Stimulated activated CD8-positive, alpha-beta memory T cell treated with anti-CD3 and anti-CD28 coated beads, Interleukin-7, amount 100 ng/mL, for 1 hour (primary cell): ENCODE measurements around the gene SCNN1B.
"Not testable (repeated sequence)": the region's sequence is repeated elsewhere in the genome, so short reads cannot be mapped to it uniquely, and the experiment has no call there.

Experiments used
- DNase-seq, 2 donors: peaks; one replicate each; pipeline ENCODE4 v3.0.0-alpha.2; 2020; ENCODE audit warnings: low read depth in 2 of 2

The SCNN1B gene

DNA sequence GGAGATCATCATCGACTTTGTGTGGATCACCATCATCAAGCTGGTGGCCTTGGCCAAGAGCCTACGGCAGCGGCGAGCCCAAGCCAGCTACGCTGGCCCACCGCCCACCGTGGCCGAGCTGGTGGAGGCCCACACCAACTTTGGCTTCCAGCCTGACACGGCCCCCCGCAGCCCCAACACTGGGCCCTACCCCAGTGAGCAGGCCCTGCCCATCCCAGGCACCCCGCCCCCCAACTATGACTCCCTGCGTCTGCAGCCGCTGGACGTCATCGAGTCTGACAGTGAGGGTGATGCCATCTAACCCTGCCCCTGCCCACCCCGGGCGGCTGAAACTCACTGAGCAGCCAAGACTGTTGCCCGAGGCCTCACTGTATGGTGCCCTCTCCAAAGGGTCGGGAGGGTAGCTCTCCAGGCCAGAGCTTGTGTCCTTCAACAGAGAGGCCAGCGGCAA lies 78.4 kb downstream of the SCNN1B start:
- no peak for DNase-seq

DNA sequence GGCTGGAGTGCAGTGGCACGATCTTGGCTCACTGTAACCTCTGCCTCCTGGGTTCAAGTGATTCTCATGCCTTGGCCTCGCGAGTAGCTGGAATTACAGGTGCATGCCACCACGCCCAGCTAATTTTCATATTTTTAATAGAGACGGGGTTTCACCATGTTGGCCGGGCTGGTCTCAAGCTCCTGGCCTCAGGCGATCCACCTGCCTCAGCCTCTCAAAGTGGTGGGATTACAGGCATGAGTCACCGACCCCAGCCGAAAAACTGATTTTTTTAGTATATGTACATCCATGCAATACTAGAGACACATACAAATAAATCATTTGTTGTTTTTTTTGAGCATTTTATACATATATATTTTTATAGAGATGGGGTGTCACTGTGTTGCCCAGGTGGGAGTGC lies 79.6 kb downstream of the SCNN1B start:
- not testable (repeated sequence) for DNase-seq

DNA sequence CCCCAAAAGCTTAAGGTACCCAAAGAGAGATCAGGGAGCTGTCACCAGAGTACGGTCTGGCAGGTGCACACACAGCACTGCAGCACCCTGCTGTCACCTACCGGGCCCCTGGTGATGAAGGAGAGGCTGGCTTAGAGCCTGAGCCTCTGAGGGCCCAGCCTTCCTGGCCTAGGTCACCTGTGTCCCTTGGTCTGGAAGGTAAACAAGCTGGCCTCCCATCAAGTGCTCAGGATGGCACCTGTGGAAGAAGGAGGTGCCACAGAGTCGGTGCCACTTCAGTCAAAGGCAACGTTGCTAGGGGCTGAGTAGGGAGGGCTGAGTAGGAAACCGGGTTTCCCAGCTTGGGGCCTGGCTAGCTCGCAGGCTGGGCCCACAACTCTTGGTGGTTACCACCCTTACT lies 80.2 kb downstream of the SCNN1B start:
- DNase-seq, result no peak

DNA sequence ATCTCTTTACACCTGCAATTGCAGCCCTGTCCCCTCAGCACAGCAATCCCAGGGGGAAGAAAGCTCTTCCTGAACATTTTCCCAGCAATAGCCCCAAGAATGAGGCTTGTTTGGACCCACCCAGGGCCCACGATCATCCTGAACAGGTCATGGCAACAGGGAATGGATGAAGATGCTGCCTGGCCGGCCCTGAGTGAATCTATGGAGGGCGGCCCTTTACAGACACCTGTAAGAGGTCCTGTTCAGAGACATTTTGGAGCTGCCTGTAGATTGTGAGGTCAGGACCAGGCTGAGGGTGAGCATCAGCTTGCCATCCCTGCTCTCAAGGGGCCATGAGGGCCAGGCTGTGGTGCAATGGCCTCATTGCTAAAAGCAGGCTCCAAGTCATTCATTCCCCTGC lies 81.8 kb downstream of the SCNN1B start:
- no peak for DNase-seq

DNA sequence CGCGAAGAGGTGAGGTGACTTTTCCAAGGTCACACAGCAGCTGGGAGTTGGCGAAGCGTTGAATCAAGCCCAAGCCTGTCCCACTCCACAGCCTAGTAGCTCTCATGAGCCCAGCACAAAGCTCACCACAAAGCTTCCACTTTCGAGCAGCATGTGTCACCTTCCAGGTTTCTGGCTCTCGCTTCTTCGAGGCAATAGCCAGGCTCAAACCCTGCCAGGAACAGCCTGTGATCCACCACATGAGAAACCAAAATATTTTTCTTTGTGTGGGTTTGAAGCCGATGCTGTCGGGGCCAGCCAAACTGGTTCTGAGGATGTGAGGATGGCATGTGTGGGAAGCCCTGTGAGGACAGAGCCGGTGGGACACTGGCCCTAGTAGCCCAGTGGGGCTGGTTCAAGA lies 82.8 kb downstream of the SCNN1B start:
- DNase-seq, result no peak

DNA sequence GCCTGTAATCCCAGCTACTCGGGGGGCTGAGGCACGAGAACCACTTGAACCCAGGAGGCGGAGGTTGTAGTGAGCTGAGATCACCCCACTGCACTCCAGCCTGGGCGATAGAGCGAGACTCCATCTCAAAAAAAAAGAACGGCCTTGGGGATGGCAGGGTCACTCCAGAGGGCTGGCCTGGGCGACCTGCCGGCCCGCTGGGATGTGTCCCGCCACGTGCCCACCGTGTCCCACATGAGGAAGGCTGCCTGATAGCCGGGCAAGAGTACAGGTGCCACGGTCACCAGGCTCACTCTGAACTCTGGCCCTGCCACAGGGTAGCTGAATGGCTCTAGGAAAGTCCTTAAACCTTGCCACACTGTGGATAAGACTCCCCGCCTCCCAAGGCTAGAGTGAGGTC lies 83.3 kb downstream of the SCNN1B start:
- no peak for DNase-seq

DNA sequence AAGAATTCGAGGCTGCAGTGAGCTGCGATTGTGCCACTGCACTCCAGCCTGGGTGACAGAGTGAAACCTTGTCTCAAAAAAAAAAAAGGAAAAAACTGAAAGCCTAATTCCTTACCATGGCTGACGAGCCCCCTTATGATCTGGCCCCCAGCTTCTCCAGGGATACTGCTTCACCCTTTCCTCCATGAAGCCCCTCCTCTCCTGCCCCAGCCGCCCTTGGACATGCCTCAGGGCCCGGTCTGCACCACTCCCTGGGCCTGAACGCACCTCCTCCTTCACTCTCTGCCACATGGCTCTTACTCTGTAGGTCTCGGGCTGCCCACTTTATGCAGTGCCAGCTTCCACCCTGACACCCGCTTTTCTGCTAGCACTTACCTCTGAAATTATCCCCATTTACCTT lies 85.6 kb downstream of the SCNN1B start:
- no peak for DNase-seq

DNA sequence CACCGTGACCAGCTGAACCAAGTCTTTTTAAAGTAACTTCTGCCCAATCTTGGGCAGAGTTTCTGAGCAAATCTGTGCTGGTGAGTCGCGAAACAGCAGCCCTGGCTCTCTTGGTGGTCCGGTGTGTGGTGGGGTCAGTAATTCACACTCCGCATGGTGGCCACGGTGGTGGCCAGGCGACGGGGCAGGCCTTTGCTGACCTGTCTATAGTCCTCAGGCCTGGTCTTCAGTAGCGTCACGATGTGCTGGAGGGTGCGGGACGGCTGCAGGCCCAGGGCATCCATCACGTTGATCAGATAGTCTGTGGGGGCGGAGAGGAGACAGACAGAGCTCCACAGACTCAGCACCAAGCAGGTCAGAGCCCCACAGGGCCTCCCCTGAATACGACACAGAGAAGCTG lies 86.7 kb downstream of the SCNN1B start:
- DNase-seq, result no peak

DNA sequence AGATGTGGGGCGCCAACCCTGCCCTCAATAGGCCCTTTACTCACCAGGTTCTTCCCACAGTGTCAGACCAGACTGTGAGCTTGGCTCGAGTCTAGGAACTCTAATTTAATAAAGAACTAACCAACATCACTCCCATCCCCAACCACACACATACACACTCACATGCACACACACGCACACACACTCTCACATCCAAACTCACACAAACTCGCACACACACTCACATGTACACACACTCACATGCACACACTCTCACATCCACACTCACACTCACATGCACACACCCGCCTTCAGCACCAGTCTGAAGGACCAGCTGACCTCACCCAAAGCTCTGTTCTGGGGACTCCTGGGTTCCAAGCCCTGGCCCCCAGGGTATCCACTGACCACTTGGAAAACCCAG lies 87.1 kb downstream of the SCNN1B start:
- no peak for DNase-seq

DNA sequence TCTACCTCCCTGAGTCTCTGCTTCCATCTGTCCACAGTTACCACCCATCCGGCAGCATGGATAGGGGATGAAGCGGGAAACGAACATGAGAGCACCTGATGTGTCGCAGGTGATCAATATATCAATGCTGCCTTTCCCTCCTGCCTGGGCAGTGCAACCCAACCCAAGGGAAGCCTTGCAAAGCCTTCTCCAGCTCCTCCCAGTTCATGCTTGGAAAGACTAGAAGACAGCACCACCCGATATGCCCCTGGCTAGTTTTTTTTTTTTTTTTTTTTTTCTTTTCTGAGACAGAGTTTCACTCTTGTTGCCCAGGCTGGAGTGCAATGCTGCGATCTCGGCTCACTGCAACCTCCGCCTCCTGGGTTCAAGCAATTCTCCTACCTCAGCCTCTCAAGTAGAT lies 87.8 kb downstream of the SCNN1B start:
- not testable (repeated sequence) for DNase-seq

DNA sequence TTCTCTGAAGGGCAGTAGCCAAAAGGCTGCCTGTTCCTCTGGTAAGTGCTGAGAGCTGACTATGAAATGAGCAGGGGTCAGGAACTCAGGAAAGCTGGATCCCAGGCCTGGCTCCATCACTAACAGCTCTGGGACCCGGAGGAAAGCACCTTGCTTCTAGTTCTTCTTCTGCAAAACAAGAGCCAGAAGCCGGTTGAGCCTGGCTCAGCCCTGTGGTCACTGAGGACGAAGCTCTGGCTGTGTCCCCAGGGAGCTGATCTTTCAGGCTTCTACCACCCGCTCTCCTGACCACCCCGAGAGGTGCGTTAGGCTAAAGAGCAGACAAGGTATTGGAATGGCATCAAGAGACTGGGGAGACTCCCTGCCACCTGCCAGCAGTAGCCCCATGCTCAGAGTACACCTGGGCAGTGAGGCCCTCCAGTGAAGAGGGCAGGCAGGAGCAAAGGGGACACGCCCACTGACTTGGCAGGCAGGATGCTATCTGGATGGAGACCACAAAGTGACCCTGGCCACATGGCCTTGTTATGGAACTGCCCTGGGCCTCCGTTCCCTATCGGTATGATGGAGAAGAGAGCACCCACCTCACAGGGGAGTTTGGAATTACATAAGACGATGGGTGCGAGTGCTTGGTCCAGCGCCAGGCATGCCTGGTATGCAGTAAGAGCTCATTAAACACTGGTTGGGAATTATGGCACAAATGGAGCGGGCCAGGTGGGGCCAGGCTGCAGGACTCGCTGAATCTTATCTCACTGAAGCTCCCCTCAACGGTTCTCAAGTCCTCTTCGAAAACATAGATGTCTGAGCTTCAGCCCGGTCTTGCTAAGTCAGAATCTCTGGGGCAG lies 89.5 kb downstream of the SCNN1B start:
- no peak for DNase-seq

DNA sequence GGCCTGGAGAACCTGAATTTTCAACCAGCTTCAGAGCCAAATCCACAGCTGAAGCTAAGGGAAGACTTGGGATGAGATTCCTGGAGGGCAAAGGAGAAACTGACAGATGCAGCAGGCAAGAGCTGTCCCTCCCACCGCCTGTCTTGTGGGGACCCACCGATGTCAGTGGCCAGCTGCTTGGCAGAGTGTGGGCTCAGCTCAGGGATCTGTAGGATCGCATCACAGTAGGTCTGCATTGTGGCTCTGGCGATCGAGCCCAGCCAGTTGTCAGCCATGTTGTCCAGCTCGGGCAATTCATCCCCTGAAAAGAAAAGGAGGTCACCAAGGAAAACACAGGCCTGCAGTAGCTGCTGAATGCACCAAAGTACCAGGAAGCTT lies 90.1 kb downstream of the SCNN1B start:
- no peak for DNase-seq

DNA sequence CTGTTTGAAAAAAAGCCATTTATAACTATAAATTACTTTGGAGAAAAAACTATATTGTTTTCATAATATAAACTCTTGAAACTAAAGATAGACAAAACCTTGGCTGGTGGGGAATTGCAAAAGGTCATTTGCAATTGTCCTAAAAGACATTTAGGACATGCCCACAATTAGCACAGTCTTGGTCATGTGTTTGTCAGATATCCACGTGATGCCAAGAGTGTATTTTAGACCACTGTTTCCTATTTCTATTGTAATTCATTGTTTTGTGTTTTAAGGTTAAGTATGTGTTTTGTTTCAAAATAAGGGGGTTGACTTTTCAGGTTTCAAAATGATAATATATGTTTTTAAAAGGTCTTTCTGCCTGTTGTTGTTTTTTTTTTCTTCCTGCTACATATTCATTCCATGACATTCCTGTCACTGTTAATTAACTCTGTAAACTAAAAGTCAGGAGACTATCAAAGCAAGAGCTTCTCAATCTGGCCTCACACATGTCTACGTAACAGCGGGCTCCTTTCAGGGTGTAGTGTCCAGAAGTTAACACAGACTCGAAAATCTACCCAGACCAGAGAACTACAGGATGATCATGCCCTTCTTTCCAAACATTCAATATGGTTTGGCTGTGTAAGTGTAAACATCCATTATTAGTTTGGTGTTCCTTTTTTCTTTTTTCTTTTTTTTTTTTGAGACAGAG lies 92.2 kb downstream of the SCNN1B start:
- DNase-seq, result no peak

DNA sequence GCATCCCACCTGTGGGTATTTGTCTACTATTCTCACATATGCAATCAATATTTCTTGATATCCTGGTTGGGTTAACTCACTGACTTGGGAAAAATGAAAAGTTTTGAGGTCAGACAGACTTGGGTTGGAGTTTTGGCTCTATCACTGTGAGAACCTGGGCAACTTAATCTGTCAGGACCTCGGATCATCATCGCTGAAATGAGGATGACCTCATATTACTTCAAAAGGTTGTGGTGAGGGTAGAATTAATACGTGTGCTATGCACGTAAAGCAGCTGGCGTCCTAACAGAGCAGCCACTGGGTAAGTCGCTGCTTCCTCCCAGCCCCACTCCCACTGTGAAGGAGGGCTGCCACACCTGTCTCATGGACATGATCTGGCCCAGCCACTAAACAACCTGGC lies 93.6 kb downstream of the SCNN1B start:
- DNase-seq, result no peak

DNA sequence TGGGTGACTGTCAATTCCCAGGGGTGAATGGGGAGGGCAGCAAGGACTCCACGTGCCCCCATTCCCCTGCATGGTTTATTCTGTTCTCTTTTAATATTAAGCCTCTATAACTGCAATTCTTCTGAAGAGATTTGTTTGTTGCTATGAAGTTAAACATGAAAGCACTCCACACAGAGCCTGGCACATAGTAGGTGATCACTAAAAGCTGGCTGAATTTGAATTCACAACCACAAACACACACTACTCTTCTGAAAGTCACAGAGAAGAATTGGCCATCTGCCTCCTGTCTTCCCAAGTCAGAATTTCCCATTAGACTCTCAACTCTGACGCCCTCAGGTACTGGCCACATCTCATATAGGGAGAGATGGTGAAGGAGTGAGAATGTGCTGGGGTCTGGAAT lies 95.4 kb downstream of the SCNN1B start:
- no peak for DNase-seq

DNA sequence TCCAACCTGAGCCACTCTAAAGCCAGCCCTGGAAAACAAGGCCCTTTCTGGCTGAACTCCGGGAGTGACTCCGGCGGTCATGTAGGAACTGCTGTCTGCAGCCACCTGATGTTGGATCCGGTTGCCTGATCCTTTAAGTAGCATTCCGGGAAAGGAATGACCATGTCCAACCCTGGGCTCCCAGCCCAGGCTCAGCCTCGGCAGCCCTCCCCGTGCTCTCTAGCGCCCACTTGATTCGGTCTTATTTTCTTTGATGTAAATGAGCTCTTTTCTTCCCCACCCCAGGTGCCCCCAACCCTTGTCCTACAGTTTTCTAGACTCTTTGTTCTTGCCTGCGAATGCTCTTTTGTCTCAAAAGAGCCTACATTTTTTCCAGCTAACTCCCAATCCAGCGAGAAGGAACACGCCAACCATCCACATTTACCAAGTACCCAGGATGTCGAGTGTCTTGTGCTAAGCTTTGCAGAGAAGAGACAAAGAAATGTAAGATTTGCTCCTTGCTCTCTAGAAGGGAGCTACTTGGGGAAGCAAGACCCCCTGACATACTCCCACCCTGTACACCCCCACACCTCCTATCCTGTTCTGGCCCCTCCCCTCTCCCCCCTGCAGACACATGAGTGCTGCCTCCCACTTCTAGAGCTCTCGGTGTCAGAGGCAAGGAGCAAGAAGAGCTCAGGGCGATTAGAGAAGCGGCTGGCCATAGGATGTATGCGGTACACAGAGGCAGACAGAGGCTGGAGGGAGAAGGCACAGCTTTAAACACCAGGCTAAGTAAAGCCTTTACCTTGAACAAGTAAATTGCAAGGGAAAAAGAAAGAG lies 97.1 kb downstream of the SCNN1B start:
- no peak for DNase-seq

DNA sequence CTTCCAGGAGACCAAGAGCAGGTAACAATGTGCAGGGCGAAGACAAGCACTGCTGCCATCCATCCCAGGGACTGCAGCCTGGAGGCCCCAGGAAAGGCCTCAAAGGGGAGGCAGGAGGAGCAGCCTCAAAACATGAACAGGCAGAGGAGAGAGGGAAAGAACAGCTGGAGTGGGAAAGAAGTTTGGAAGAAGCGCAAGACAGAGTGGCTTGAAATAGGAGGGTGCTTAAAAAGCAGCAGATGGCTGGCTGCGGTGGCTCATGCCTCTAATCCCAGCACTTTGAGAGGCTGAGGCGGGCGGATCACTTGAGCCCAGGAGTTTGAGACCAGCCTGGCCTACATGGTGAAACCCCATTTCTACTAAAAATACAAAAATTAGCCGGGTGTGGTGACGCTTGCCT lies 98.3 kb downstream of the SCNN1B start:
- DNase-seq, result not testable (repeated sequence)

DNA sequence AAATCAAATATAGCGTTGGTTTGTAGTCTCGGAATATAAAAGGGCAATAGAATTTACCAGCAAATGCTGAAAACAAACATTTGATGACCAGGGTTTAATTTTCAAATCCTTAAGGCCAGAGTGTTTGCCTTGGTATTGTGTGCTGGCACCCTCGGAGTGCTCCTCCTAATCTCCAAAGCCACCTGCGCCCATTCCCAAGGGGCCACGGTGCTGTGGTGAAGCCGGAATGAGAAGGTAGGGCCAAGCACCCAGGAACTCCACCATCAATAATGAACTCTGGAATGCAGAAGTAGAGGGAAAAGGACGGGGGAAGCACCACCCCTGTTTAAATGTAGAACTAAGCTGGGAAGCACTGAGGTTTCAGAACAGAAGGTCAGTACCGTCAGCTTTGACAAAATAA lies 99.0 kb downstream of the SCNN1B start:
- DNase-seq, result no peak

DNA sequence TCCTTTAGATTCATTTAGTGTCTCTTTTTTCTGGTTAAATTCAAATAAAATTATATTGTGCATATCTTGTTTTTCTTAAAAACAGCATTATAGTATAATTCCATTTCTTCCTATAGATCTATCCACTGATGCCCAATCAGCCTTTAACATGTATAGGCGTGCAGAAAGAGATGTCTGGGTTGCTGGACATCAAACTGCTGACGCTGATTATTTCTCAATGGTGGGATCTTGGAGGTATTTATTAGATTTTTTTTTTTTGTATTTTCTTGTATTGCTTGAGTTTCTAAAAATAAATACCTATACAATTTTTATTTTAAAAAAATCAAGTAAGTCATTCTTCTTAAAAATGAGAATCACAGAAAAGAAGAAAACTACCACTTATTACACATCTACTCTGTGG lies 100.0 kb downstream of the SCNN1B start:
- no peak for DNase-seq

DNA sequence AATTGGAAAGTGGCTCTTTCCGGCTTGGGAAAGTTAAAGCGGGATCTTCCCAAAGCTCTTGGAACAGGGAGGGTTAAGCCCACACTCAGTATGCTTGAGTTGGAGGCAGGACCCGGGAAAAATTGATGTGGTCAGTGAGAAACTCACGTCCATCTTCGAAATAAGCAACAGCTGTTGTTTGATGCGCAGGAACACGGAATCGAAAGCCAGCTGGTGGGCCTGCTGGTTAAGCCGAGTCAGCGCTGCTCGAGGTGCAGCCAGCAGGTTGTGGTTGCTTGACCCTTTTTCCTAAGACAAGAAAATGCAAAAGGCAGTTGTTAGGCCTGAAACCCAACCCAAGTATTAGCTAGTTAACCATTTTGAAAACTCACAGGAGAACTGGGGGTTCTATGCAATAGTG lies 101.4 kb downstream of the SCNN1B start:
- no peak for DNase-seq

DNA sequence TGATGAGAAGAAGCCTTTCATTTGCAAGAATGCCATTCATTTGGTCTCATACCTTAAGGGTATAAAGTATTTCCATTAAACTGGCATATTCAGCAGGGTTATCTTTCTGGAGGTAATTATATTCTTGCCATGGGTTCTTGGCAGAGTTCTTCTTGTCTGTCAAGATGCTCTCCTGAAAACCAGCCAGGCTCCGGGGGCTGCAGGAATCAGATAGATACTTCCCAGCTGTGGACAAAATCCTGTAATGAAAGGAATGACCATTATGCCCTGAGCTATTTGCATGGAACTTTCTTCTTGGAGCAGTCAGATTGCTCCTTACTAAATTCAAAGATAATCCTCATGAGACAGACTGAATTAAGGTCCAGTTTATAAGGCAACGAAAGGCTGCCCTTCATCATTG lies 103.9 kb downstream of the SCNN1B start:
- no peak for DNase-seq

DNA sequence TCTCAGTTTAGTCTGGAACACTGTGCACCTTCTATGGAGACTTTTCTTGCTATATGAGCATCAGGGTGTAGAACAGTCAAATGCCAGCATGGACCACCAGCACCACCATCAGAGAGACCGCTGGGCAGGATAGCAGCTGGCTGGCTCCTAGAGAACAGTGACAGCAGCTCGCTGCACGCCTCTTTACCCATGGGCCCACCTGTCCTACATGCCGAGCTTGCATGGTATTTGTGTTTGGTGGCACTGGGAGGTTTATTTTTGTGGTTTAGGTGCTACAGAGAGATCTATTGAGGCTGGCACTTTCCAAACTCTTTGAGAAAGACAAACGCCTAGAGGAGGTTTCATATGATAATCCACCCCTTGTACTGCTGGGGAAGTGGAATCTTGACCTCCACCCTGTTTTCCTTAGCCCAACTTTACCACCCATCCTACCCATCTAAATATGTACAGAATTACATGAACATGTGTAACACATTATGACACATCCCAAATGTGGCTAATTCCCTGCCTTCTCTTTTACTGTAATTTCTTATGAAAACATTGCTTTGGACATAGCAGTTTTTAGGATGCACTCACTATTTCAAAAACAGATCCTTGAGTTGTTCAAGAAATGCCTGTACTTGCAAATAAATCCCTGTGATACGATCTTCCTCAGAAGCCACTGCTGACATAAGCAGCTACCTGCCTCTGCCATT lies 104.6 kb downstream of the SCNN1B start:
- DNase-seq, result no peak
